SW480 (cell line): ENCODE results near the gene TACC3.

Experiments used
- DNase-seq: peaks from one replicate; pipeline ENCODE4 v3.0.0-alpha.2; 2016; ENCODE audit warnings: low spot score

Gene TACC3

DNA sequence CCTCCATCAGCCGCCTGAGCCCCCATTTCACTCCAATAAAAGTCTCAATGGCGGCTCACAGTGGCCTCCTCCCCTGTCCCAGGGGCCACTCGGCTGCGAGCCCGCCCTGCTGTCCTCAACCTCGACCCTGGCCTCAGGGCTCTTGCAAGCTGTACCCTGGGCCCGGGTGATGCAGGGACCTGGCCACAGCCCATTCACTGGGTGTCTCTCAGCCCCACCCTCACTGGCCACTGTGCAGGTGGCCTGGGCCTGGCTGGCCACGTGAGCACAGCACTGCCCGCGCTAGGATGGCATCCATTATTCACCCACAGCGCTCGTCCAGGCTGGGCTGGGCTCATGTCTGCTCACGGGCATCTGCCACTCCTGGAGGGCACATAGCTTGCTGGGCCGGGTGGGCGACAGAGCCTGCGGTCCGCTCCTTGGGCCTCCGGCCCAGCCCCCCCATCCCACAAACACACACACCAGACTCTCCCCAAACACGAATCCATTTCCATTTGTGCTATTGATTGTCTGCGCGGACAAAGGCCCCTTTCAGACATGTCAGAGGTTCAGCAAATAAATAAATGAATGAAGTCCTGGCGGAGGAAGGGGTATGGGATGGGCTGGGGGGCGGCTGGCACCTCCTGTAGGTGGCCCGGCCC lies 55.3 kb downstream of the TACC3 start:
- no peak for DNase-seq

DNA sequence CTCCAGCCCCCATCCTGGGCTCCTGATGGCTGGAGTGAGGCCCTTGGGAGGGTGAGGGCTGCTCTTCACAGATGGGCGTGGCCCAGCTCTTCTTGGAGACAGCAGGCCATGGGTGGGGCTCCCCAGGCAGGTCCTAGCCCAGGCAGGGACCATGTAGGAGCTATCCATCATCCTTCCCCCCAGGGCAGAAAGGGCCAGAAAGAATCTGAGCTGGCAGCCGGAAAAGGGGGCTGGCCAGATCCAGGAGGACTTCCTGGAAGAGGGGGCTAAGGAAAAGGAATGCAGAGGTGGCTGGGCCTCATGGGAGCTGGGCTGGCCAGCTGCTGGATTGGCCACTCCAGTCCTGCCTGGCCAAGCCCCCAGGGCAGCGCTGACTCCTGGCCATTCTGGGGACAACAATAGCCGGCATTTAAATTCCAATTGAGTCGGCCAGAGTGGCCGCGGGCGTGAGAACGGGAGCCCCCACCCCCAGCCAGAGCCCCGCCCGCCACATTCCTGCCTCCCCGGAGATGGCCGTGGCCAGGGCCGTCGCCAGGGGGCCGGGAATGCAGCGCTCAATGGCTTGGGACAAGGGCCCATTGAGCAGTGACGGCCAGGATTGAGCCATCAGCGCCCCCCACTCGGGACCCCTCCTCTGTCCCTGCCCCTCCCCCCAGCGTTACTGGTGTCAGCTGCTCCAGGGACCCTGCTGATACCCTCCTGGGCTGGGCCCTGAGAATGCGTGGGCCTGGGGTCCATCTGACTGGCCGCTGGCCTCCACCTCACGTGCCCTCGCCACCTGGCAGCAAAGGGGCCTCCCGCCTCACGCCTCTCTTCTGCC lies 56.7 kb downstream of the TACC3 start:
- DNase-seq = no peak

DNA sequence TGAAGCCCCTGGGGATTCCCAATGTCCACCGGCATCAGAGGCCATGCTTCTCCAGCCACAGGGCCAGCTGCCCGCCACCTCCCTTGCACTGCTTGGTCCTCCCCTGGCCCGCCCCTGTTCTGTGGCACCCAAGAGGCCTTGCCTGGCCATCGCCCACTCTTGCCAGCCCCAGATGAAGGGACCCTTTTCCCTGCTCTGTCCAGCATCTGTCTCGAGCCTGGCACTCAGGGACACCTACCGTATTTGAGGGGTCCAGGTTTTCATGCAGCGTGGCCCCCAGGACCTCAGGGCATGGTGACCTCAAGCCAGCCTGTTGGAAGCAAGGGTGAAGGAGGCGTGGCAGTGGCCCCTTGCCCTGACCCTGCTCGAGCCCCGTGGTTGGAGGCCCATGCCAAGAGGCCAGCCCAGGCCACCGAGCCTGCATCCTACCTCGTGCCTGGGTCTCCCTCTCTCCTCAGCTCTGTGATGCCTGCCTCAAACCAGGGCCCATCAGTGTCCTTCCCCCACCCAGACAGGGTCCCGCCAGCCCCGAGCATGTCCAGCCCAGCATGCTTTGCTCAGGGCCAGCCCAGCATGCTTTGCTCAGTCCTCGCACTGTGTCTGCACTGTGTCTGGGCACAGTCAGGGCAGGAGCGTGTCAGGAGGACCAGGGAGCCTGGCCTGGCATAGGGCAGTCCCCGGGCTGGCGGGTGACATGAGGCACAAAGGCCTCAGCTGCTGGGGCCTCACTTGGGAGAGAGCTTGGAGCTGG lies 57.5 kb downstream of the TACC3 start:
- DNase-seq = no peak

DNA sequence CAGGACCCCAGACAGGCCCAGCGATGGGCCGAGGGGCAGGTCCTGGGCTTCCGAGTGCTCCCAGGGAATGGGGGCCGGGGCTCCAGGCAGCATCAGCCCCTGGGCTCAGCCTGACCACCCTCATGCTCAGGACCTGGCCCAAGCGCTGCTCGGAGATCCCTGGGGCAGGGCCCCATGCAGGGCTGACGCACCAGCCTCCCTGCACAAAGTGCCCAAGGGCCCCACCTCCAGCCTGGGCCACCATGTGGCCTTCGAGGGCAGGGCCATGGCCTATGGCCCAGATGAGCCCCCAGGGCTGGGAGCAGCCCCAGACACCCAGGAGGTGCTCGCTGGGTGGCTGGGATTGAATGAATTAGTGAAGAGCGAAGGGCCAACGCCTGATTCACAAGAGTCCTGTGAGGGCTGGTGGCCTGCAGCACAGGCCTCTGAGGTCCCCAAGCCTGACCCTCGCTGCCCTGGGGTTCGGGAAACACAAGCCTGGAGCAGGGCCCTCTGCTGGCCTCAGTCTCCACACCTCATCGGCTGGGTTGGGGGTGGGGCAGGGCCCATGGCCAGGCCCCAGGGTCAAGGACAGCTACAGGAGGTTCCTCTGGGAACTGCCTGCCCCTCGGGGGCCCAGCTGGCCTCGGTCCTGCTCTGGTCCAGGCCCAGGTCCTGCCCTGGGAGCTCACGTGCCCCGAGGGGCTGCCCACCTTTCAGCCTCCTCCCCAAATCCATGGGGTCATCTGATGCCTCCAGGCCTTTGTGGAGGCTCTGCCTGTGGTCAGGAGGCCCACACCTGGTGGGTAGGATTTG lies 58.5 kb downstream of the TACC3 start:
- no peak for DNase-seq

DNA sequence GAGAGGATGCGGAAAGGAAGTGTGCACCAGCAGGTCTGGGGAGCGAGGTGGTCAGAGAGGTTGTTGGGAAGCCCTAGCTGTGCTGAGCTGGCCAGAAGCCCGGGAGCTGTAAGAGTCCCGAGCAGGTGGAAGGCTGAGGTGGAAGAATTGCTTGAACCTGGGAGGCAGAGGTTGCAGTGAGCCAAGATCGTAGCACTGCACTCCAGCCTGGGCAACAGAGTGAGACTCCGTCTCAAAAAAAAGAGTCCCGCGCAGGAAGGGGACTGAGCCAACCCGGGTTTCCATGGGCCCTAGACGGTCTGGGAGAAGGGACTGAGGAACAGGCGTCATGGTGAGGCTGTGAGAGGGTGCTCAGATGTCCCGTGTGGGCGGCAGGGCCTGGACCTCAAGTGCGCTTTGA lies 59.1 kb downstream of the TACC3 start:
- DNase-seq = no peak

DNA sequence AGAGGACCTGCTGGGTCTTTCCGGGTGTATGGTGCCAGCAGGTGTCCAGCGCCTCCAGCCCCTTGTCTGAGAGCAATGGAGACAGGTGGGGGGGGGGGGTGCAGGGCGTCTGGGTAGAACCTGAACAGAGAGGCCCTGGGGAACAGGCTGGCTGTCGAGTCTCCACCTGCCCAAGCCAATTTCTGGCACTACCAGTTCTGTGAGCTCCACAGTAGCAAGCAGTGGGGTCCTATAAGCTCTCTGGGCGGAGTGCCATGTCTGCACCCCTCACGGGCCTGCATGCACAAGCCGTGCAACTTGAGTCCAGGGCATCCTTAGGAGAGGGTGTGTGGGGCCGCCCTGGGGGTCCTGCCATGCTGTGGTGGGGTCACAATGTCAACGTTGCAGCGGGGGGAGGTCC lies 61.7 kb downstream of the TACC3 start:
- no peak for DNase-seq

DNA sequence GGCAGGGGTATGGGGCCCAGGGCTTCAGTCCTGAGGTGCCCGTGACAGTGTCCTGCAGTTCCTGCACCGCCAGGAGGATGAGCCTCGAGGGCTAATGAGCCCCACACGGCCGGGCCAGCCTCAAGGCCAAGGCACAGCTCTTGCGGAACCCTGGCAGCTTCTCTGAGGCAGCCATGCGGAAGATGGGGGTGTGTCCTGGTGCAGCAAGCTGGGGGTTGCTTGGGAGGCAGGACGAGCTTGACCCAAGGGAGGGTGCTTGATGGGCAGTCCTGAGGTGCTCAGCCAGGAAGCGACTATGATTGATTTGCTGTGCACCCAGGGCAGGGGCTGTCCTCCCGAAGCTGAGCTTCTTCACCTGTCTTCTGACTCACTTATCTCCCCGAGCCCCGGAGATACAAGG lies 62.6 kb downstream of the TACC3 start:
- DNase-seq = no peak

DNA sequence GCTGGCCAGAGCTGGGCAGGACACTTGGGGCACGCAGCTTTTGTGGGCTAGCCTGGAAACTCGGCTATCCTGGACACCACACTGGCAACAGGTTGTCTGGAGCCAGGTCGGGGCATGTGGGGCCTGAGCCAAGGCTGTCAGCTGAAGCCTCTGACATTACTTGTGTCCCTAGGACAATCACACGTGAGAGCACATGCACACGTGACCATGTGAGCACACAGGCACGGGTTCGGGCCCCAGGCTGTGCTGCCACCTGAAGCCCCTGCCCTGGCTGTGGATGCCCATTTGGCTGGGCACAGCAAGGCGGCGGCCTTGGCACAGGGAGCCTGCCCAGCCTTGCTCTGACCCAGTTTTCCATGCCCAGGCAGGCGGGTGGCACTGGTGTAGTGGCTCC lies 63.1 kb downstream of the TACC3 start:
- no peak for DNase-seq

DNA sequence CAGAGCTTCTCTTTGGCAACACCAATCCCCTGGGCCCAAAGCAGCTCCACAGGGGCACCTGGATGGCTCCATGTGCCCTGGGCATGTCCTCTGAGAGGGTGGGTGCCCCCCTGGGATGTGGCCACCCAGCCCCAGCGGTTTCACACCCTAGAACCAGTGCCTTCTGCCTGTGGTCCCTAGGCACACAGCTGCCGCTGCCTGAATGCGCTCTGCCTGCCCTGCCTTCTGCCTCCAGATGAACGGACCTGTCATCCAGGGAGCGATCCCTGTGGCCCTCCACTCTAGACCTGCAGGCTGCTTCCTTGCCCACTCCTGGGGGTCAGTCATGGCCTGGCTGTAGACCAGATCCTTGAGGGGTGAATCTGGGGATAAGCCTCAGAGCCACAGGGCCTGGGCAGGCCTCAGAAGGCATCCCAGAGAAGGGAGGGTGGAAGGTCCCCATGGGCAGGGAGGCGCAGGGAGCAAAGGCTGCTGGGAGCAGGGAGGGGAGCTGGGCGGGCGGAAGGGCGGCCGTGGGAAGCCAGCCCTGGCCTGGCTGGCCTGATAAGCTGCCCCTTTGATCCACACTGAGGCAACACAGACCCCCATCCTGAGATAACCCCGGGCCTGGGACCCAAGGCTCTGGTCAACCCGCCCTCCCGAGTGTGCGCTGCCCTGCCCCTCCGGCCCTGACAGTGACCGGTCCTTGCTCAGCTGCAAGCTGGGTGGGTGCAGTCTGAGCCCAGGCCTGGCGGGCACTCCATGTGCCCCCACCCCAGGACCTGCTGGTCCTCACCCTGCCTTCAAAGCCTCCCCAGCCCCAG lies 63.7 kb downstream of the TACC3 start:
- no peak for DNase-seq

DNA sequence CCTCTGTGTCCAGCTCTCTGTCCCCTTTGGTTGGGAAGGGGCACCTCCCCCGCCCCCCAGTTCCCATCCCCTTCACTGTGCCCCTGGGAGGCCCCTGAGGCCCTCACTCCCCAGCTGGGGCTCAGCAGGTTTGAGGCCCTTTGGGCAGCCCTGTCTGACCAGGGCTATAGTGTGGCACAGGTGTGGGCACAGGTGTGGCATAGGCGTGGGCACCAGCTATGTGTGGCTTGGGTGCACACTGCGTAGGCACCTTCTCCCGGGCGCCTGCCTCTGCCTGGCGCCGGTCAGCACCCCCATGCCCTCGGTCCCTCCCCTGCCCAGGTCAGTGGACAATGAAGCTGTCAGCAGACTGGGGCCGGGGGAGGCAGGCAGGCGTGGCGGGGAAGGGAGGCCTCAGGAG lies 64.3 kb downstream of the TACC3 start:
- DNase-seq = no peak

DNA sequence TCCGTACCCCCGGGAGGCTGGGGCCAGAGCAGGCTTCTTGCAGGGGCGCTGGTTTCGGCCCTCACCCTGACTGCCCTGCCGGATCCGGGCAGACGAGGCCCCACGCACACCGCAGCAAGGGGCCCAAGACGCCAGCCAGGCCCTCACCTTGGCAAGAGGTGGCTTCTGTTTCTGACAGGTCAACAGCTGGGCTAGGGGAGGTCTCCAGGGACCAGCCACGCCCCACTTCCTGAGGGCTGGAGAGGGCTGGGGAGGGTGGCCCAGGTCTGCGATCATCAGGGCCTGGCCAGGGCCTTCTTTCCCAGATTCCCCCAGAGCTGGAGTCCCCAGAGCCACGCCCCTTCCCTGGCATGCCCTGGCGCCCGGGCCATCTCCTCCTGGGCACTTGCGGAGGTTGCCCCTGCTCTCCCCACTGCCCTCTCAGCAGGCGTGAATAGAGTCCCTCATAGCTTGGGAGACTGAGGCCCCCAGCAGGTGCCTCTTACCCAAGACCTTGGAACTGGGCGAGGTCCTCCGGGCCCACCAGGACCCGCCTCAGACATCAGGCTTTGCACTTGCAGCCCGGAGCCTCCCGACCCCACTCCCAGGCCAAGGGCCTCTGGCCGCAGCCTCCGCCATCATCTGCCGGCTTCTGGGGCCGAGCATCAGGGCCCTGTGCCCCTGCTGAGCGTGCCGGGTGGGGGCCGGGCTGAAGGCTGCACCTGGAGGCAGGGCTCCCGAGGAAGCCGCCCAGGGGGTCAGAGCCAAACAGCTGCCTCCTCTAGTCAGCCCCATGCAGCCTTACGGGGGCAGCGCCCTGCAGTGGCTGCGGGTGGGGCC lies 65.4 kb downstream of the TACC3 start:
- DNase-seq = no peak

DNA sequence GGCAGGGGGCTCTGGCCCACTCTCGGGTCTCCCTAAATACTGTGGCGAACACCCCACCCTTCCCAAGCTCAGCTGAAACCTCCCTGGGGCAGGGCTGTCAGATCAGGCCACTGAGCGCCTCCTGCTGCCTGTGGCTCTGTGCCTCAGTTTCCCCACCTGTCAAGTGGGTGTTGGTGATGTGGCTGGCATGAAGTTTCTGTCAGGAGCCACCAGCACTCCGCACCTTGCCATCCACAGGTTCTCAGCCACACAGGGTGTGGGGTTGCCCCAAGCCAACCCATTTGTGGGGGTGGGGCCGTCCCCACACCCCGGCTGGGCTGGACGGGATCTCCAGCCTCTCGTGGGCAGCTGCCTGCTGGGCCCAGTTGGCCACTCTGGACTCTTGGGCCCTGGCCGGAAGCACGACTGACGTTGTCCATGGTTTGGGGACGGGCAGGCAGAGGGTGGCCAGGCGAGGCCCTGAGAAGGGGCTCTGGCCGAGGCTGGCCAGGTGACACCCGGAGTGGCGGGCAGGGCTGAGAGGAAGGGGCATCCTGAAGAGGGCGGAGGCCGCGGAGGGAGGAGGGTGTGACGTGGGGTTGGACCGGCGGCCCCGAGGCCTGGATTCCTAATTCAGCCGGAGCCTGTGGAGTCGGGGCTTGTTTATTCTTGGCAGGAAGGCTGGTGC lies 66.2 kb downstream of the TACC3 start:
- DNase-seq = no peak

DNA sequence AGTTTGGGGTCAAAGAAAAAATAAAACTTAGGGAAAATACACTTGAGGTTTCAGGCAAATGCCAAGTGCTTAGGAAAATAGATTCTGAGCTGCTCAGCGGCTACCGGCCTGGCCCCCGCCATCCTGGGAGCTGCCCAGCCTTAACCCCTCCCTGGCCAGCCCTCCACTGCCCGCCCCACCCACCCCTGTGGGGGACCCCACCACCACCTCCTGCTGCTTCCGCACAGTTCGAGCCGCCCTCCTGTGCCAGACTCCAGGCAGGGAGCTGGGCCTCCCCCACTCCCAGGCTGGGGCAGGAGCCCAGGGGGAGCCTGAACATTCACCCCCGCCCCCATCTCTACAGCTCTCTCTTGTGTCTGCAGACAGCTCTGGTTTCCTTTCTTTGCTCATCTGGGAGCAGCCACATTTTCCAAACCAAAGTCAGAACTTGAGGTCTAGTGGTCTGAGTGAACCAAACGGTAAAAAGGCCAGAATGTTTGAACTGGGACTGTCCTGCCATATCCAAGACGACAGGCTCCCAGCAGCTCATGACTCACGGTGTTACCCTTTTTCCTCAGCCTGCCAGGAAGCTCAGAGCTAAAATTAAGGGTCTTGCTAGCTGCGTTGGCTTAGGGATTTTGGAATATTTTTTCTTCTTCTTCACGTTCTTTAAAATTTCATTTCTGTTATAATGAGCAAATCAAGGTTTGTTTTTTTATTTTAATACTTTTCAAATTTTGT lies 67.1 kb downstream of the TACC3 start:
- DNase-seq = no peak

DNA sequence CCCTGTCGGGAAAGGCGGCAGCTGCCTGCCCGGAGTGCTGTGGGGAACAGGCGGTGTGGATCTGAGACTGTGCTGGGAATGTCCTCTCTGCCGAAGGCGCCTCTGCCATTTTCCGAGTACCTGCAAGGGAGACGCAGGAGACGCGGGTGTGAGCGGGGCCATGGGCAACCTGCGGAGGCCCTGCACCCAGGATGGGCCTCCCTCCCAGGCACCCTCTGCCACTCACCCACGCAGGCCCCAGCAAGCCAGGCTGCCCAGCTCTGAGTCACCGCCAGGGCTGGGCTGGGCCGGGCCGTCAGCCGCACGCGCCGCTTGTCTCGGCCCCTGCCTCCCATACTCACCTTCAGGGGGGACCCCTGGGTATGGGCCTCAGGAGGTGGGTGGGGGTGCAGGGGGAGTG lies 68.2 kb downstream of the TACC3 start:
- no peak for DNase-seq

DNA sequence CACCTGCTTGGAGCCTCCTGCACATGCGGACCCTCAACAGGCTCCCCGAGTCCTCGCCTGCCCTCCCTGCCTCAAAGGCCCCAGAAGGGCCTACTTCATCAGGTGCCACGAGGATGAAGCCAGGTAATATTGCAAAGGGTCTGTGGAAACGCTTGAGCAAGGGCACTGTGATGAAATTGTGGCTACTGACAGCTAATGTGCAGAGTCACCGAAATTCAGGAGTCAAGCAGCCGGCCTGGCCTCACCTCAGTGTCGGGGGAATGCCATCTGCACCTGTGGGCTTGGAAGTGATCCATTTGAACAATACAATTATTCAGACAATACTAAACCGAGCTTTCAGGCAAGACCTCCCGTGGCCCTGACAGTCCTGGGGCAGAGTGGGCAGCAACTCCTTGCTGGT lies 68.7 kb downstream of the TACC3 start:
- no peak for DNase-seq

DNA sequence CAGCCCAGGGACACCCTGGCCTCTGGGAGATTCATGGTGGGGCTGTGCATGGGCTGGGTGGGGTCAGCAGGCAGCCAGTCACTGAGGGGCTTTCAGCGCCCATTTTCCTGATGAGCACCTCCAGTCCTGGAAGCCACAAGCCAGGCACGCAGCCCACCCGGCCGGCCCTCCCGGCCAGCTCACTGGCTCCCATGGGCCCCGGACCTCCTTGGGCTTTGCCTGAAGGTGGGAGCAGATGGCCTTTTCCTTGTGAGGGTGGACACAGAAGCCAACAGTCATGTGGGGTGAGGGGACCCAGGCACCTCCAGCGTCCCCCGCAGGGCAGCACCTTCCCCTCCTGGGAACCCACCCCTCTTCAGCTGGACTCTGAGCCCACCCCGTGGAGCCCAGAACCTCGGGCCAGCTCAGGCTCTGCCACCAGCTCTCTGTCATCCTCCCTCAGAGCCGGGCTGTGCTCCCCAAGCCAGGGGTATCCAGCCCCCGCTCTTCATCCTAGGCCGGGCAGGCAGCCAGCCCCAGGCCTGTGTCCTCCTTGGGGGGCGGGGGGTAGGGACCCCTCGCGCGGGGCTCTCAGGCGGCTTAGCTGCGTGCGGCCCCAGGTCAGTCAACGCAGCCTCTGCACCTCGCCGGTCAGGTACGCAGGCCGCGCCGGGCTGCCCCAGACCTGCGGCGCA lies 71.0 kb downstream of the TACC3 start:
- DNase-seq = no peak

DNA sequence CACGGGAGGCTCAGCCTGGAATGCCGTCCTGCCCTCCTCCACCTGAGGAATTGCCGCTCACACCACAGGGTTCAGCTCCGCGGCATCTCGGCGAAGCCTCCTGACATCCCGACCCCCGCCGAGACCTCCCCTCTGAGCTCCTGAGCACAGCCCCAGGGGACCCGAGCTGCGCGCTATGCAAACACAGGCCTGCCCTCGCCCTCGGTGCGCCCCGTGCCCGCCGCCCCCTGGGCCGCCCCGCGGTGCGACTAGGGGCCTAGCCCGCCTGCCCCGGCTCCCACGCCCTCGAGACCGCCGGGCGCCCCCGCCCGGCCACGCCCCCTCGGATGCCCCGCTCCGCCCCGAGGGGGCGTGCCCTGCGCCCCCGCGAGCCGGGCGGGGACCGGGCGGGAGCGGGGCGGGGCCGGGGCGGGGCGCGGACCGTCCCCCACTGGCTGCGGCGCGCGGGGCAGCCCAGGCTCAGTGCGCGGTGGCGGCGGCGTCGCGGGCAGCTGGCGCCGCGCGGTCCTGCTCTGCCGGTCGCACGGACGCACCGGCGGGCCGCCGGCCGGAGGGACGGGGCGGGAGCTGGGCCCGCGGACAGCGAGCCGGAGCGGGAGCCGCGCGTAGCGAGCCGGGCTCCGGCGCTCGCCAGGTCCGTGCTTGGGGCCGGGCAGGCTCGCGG lies 71.6 kb downstream of the TACC3 start, which contains the start of gene FGFR3:
Gene FGFR3, plus strand, starts transcription at position 462 of the 664 bp plus-strand sequence. CDS start 642 bp downstream, outside the sequence.
- peak; percentile 45 for DNase-seq

DNA sequence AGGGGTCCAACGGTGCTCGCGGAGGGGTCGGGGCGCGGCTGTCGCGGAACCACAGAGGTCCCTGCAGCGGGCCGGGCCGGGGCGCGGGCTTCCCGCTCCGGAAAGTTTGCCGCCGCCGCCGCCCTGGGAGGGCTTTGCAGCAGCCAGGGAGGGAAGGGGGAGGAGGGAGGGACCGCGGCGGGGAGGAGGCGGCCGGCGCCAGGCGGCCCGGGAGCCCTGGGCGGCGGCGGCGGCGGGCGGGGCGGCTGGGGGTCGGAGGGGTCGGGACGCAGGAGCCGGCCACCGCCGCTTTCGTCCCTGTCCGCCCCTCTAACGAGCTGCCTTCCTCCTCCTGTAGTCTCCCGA lies 72.1 kb downstream of the TACC3 start:
- DNase-seq = no peak
